K562 (cell line): ENCODE data around the gene SLC39A11. TPM values are rescaled to one million over a fixed set of nuclear protein-coding genes. Genes with fewer than 3 reads are reported as not detected.

Experiments used
- ATAC-seq: fragments of 200-7000 bp; cut with Tn5 transposase; 3 replicates; pipeline ENCODE4 v1.9.1; 2020; ENCODE audit warnings: moderate library complexity
- BruUV-seq: library from RNA; stranded (reverse); fragments of 400-500 nt; replicated peaks from 2 replicates; lab custom pipeline; 2021; lab: Mats Ljungman, UMichigan
- CTCF ChIA-PET: fragments of 300-600 bp; formaldehyde crosslinking; extraction: SDS; loops from one replicate; lab custom pipeline; 2021; ENCODE audit warnings: low intra/inter-chr PET ratio; lab: Yijun Ruan, JAX
- POLR2A ChIA-PET: fragments of 300-600, 350-650 bp; sonication (Branson Sonifier 250); formaldehyde crosslinking; extraction: SDS; loops from one replicate; lab custom pipeline; 2021; ENCODE audit warnings: antibody characterized with exemption, inconsistent platforms; lab: Yijun Ruan, JAX
- DNase-seq, 4 experiments: peaks; one replicate each; pipeline versions ENCODE4 v3.0.0 to v3.0.0-alpha.2; 2011 to 2018; ENCODE audit warnings: low spot score in 3 of 4, mixed read lengths in 3 of 4; ENCODE audit errors: extremely low read depth in 1 of 4
- FAIRE-seq: peaks from 2 replicates; lab custom pipeline; 2011; peaks lifted over from hg19 to GRCh38; lab: Jason Lieb, UNC
- H2AFZ ChIP-seq: 2 replicates; pipeline ENCODE4 v1.6.0; 2011; ENCODE audit warnings: low read depth, low read length, control low read depth, inconsistent platforms
- H3K27ac ChIP-seq: fragments of 200-600 bp; 3 replicates; pipeline ENCODE4 v1.8.0; 2011; ENCODE audit warnings: low read depth, mild to moderate bottlenecking, control low read depth, inconsistent platforms, low read length, moderate library complexity, mixed read lengths; ENCODE audit errors: extremely low read depth
- H3K27me3 ChIP-seq, 2 experiments: fragments of 300-600 bp in 1 of 2; 2 replicates in 1 of 2; 3 replicates in 1 of 2; pipeline versions ENCODE4 v1.6.0 to v1.8.0; 2011; ENCODE audit warnings: inconsistent platforms in 2 of 2, low read length in 2 of 2, mild to moderate bottlenecking in 1 of 2, mixed read lengths in 1 of 2, moderate library complexity in 1 of 2; ENCODE audit not compliant: control insufficient read depth in 2 of 2, insufficient read depth in 2 of 2
- H3K36me3 ChIP-seq: fragments of 300-600 bp; 3 replicates; pipeline ENCODE4 v1.8.0; 2011; ENCODE audit warnings: mild to moderate bottlenecking, low read length, inconsistent platforms; ENCODE audit not compliant: control insufficient read depth, insufficient read depth
- H3K4me1 ChIP-seq, 2 experiments: fragments of 200-600 bp in 1 of 2; replicated peaks in 1 of 2; 2 replicates in 1 of 2; 3 replicates in 1 of 2; pipeline versions ENCODE4 v1.5.1 to v1.8.0; 2011; ENCODE audit warnings: inconsistent platforms in 2 of 2, low read length in 2 of 2, mild to moderate bottlenecking in 1 of 2, mixed read lengths in 1 of 2, moderate library complexity in 1 of 2; ENCODE audit not compliant: control insufficient read depth in 2 of 2, insufficient read depth in 2 of 2
- H3K4me2 ChIP-seq: 2 replicates; pipeline ENCODE4 v1.6.1; 2011; ENCODE audit warnings: low read length, control low read depth, inconsistent platforms, mixed read lengths; ENCODE audit not compliant: insufficient read depth
- H3K4me3 ChIP-seq: fragments of 200-600 bp; sonication (generic), shearing (Covaris generic); 2 replicates; pipeline ENCODE4 v1.5.1; 2016; ENCODE audit warnings: control low read depth, inconsistent platforms
- H3K79me2 ChIP-seq: fragments of 200-600 bp; 3 replicates; pipeline ENCODE4 v1.8.0; 2011; ENCODE audit warnings: low read length, inconsistent platforms; ENCODE audit not compliant: control insufficient read depth, insufficient read depth
- H3K9ac ChIP-seq, 2 experiments: 2 replicates each; pipeline versions ENCODE4 v1.6.0 to v1.6.1; 2011; ENCODE audit warnings: low read depth in 2 of 2, low read length in 2 of 2, control low read depth in 1 of 2, inconsistent platforms in 1 of 2, mild to moderate bottlenecking in 1 of 2, mixed read lengths in 1 of 2; ENCODE audit not compliant: insufficient read depth in 1 of 2
- H3K9me1 ChIP-seq: one replicate; pipeline ENCODE4 v1.6.0; 2011; ENCODE audit warnings: inconsistent platforms, mild to moderate bottlenecking, low read length, moderate library complexity; ENCODE audit not compliant: control insufficient read depth, insufficient read depth
- H3K9me3 ChIP-seq: replicated peaks from 2 replicates; pipeline ENCODE4 v1.5.1; 2011; ENCODE audit warnings: low read depth, low read length, inconsistent platforms; ENCODE audit not compliant: control insufficient read depth, insufficient read depth
- H4K20me1 ChIP-seq: replicated peaks from 2 replicates; pipeline ENCODE4 v1.6.1; 2011; ENCODE audit warnings: low read length, inconsistent platforms, mixed read lengths; ENCODE audit not compliant: control insufficient read depth, insufficient read depth
- ARID1B ChIP-seq: fragments of 450-650 bp; IDR thresholded peaks from 2 replicates; pipeline ENCODE4 v1.6.1; 2016; ENCODE audit warnings: antibody characterized with exemption, mild to moderate bottlenecking, inconsistent platforms
- ATF7 ChIP-seq: fragments of 450-650 bp; IDR thresholded peaks from 2 replicates; pipeline ENCODE4 v1.7.1; 2014; ENCODE audit warnings: mild to moderate bottlenecking, moderate library complexity
- CBFA2T3 ChIP-seq: fragments of 450-650 bp; IDR thresholded peaks from 2 replicates; pipeline ENCODE4 v1.6.1; 2017
- CBX3 ChIP-seq, 2 experiments: IDR thresholded peaks; 1 replicate in 1 of 2; 2 replicates in 1 of 2; pipeline ENCODE4 v1.6.1; 2012; ENCODE audit warnings: inconsistent platforms in 2 of 2, low read length in 2 of 2, borderline replicate concordance in 1 of 2, control low read depth in 1 of 2
- CREM ChIP-seq: IDR thresholded peaks from 2 replicates; pipeline ENCODE4 v1.6.1; 2014; ENCODE audit warnings: antibody characterized with exemption, low read depth
- CTBP1 ChIP-seq: fragments of 450-650 bp; IDR thresholded peaks from 2 replicates; pipeline ENCODE4 v1.6.1; 2016; ENCODE audit warnings: borderline replicate concordance
- FOXM1 ChIP-seq, 2 experiments: fragments of 450-650 bp in 1 of 2; sonication (generic) in 1 of 2; formaldehyde crosslinking in 1 of 2; IDR thresholded peaks; 2 replicates each; pipeline versions ENCODE4 v1.6.1 to v1.9.0; 2017 to 2022; ENCODE audit warnings: low read depth in 2 of 2, mild to moderate bottlenecking in 2 of 2, missing genetic modification reagents in 1 of 2, moderate library complexity in 1 of 2
- JUN ChIP-seq, 2 experiments: sonication (generic) in 1 of 2; formaldehyde crosslinking in 1 of 2; IDR thresholded peaks; 2 replicates each; pipeline versions ENCODE4 v1.6.1 to v1.8.0; 2012 to 2022; ENCODE audit warnings: borderline replicate concordance in 2 of 2, mild to moderate bottlenecking in 2 of 2, improper control_type of control experiment in 1 of 2, low read depth in 1 of 2, low read length in 1 of 2, missing genetic modification reagents in 1 of 2
- JUND ChIP-seq, 2 experiments: IDR thresholded peaks; 2 replicates in 1 of 2; 3 replicates in 1 of 2; pipeline ENCODE4 v1.6.1; 2011; ENCODE audit warnings: borderline replicate concordance in 2 of 2, low read depth in 2 of 2, low read length in 2 of 2, improper control_type of control experiment in 1 of 2, missing biosample characterization in 1 of 2, missing genetic modification characterization in 1 of 2, missing genetic modification reagents in 1 of 2
- KAT2B ChIP-seq: IDR thresholded peaks from one replicate; pipeline ENCODE4 v1.6.1; 2012; ENCODE audit warnings: low read depth, mild to moderate bottlenecking, control low read depth, inconsistent platforms, low read length, moderate library complexity
- NR2C2 ChIP-seq, 2 experiments: fragments of 200-800 bp in 1 of 2; sonication (Bioruptor generic) in 1 of 2; sonication (generic) in 1 of 2; formaldehyde crosslinking in 1 of 2; IDR thresholded peaks; 2 replicates each; pipeline versions ENCODE4 v1.6.1 to v1.8.0; 2016 to 2022; ENCODE audit warnings: mild to moderate bottlenecking in 1 of 2, missing compliant biosample characterization in 1 of 2, missing genetic modification characterization in 1 of 2, missing genetic modification reagents in 1 of 2
- RCOR1 ChIP-seq, 2 experiments: IDR thresholded peaks; 2 replicates each; pipeline ENCODE4 v1.6.1; 2012; ENCODE audit warnings: low read depth in 2 of 2, low read length in 2 of 2, borderline replicate concordance in 1 of 2, improper control_type of control experiment in 1 of 2
- RFX1 ChIP-seq: fragments of 450-650 bp; IDR thresholded peaks from 2 replicates; pipeline ENCODE4 v1.6.1; 2016; ENCODE audit warnings: mild to moderate bottlenecking, moderate library complexity
- SLC30A9 ChIP-seq: fragments of 250-450 bp; sonication (Bioruptor Pico); IDR thresholded peaks from 2 replicates; pipeline ENCODE4 v1.8.0; 2022; ENCODE audit warnings: mild to moderate bottlenecking, moderate library complexity
- TEAD4 ChIP-seq, 2 experiments: sonication (generic) in 1 of 2; formaldehyde crosslinking in 1 of 2; IDR thresholded peaks; 2 replicates each; pipeline versions ENCODE4 v1.6.1 to v1.8.0; 2012 to 2022; ENCODE audit warnings: borderline replicate concordance in 1 of 2, inconsistent platforms in 1 of 2, low read length in 1 of 2, mild to moderate bottlenecking in 1 of 2, missing genetic modification reagents in 1 of 2
- ZNF184 ChIP-seq: sonication (generic); formaldehyde crosslinking; IDR thresholded peaks from 2 replicates; pipeline ENCODE4 v1.5.0; 2020; ENCODE audit warnings: missing genetic modification reagents
- ZNF699 ChIP-seq: fragments of 250-450 bp; sonication (Bioruptor Pico); IDR thresholded peaks from 2 replicates; pipeline ENCODE4 v1.8.0; 2021; ENCODE audit warnings: mild to moderate bottlenecking, moderate library complexity; ENCODE audit not compliant: insufficient replicate concordance
- WGBS: fragments of 100-300 bp; shearing (Covaris generic); methylation state at CpG from one replicate; pipeline ENCODE4 v1.1.6; 2016; ENCODE audit warnings: low coverage, mixed read lengths; ENCODE audit not compliant: insufficient coverage; ENCODE audit errors: missing lambda C conversion rate; 5-methylcytosine and 5-hydroxymethylcytosine counted together
- in situ Hi-C: fragments of 300-500 bp; cut with MboI; formaldehyde crosslinking; loops from 4 replicates; pipeline ENCODE4 v1.15.0; 2018; ENCODE audit warnings: inconsistent platforms, mixed read lengths
- intact Hi-C: fragments of 100-400 bp; cut with micrococcal nuclease; formaldehyde crosslinking; loops from 2 replicates; pipeline ENCODE4 v1.14.2; 2022
- polyA plus RNA-seq, 8 experiments: library from polyadenylated mRNA; depleted of rRNA in 4 of 8; stranded (reverse) in 5 of 8; unstranded in 3 of 8; fragments of >200 nt; fragmentation: Nextera tagmentation in 2 of 8; fragmentation: Illumina TruSeq in 1 of 8; extraction: Ambion mirVana in 2 of 8; extraction: Trizol in 1 of 8; gene quantifications; 2 replicates each; pipeline versions ENCODE4 v1.2.1 to v1.2.3, GENCODE V29; 2011 to 2014; ENCODE audit warnings: inconsistent platforms in 1 of 8, missing spikeins in 1 of 8
- total RNA-seq, 7 experiments: library from RNA; depleted of rRNA in 6 of 7; stranded (reverse); fragments of >200 nt in 6 of 7; fragmentation: Illumina TruSeq in 2 of 7; extraction: Trizol in 2 of 7; gene quantifications; 2 replicates each; pipeline versions ENCODE4 v1.2.1 to v1.2.3, GENCODE V29; 2011 to 2021; ENCODE audit warnings: low replicate concordance in 1 of 7
- TF ChIP-seq, protein P1 (sequence below), 2 experiments: fragments of 450-650 bp in 1 of 2; sonication (generic) in 1 of 2; formaldehyde crosslinking in 1 of 2; IDR thresholded peaks in 1 of 2; conservative IDR thresholded peaks in 1 of 2; 2 replicates each; pipeline versions ENCODE4 v1.6.1 to v1.8.1; 2016 to 2023; ENCODE audit warnings: mild to moderate bottlenecking in 2 of 2, moderate library complexity in 2 of 2, inconsistent platforms in 1 of 2, missing genetic modification reagents in 1 of 2

The SLC39A11 gene
- total and polyA plus RNA-seq, 9 of the 15 experiments (the other 6 are each of a cell fraction or from before 2014, with no cell fraction given) = 10.5 to 26.4 (median 13.4) TPM

DNA sequence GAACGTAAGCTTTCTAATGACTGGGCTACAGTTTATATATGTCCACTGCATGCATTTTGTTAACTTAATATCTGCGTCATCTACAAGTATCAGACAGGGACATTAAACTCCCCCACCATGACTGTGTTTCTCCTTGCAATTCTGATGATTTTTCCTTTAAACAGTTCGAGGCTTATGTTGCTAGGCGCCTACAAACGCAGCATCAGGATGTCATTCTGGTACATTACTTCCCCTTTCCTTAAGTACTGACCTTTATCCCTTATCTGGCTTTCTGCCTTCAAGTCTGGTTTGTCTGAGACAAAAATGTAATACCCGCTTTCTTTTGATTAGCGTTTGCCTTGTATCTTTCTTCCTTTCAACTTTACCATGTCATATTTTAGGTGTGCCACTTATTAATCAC, 362.4 kb downstream of the SLC39A11 start:
- H3K4me2 ChIP-seq = no peak overlapping the region
- H3K4me1 ChIP-seq = 0 out of 5 replicates have a peak, but pooled peaks cover 0 to 2% of the 10 kb centered on the region in 2 experiments
- ATAC-seq (no peak), FAIRE-seq (peak; percentile 75), DNase-seq (peak in 2 of 4 experiments; percentile 30 to 44)
- H3K4me3 ChIP-seq = no peak overlapping the region
- H3K79me2 ChIP-seq = no peaks in the 10 kb centered on the region
- no peaks in the 10 kb centered on the region; the same call in 1 of the 2 replicates for H4K20me1 ChIP-seq
- no peaks in the 10 kb centered on the region for H3K9me1 ChIP-seq
- in situ Hi-C loops = no loop called here
- H3K9me3 ChIP-seq = no peaks in the 10 kb centered on the region
- H3K27me3 ChIP-seq = no peaks in the 10 kb centered on the region
- intact Hi-C loops = no loop called here
- no peak overlapping the region for H3K9ac ChIP-seq
- no TSS peak for BruUV-seq
- no peak overlapping the region for H2AFZ ChIP-seq
- ChIA-PET CTCF (interaction anchor here (0.8 kb wide), 1 partner anchor 215 kb away, joined by 3 read pairs; no protein-coding TSS in a partner anchor), POLR2A (no interaction called here)
- H3K27ac ChIP-seq = no peak overlapping the region
- 19% methylated on average over 7 of the region's 7 CpGs for whole genome bisulfite sequencing
- TF ChIP-seq ARID1B (0 out of 2 replicates have a peak, but pooled peaks have one; percentile 21), CBFA2T3 (peak; percentile 32), JUND (IDR thresholded peaks at IDR 0.05; ENCODE audit: borderline replicate concordance, low read depth, low read length) (peak; percentile 77), JUND (tag; IDR thresholded peaks at IDR 0.05; ENCODE audit: borderline replicate concordance, low read depth, low read length) (peak; percentile 85), ZNF184 (no peak), TEAD4 (IDR thresholded peaks at IDR 0.05; ENCODE audit: low read length) (peak; percentile 11; the same call in 1 of the 2 replicates), TEAD4 (CRISPR knock-in tag; IDR thresholded peaks at IDR 0.05; ENCODE audit: borderline replicate concordance) (no peak), JUN (IDR thresholded peaks at IDR 0.05; ENCODE audit: borderline replicate concordance, low read depth, low read length) (peak; percentile 43; the same call in 1 of the 2 replicates), JUN (CRISPR knock-in tag; IDR thresholded peaks at IDR 0.05; ENCODE audit: borderline replicate concordance) (no peak), SLC30A9 (CRISPR knock-in tag) (no peak), CTBP1 (peak; percentile 68), CREM (peak; percentile 54), CBX3 (IDR thresholded peaks at IDR 0.05; ENCODE audit: borderline replicate concordance in 1 of 2, low read length in 2 of 2) (no peak), ATF7 (peak; percentile 90), NR2C2 (CRISPR knock-in tag; IDR thresholded peaks at IDR 0.05) (no peak), NR2C2 (tag; IDR thresholded peaks at IDR 0.05) (peak; percentile 35; the same call in 1 of the 2 replicates), KAT2B (no peak), RCOR1 (IDR thresholded peaks at IDR 0.05; ENCODE audit: borderline replicate concordance in 1 of 2, low read depth in 2 of 2, low read length in 2 of 2) (peak in 1 of 2 experiments; percentile 62; a peak in 1 of 4 replicates), RFX1 (peak; percentile 78), FOXM1 (IDR thresholded peaks at IDR 0.05; ENCODE audit: low read depth) (no peak), FOXM1 (CRISPR knock-in tag; IDR thresholded peaks at IDR 0.05; ENCODE audit: low read depth) (no peak), ZNF699 (no peak)
- TF ChIP-seq, protein P1, sequence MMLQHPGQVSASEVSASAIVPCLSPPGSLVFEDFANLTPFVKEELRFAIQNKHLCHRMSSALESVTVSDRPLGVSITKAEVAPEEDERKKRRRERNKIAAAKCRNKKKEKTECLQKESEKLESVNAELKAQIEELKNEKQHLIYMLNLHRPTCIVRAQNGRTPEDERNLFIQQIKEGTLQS (IDR thresholded peaks at IDR 0.05) = peak; percentile 76
- TF ChIP-seq, protein P1 (CRISPR knock-in tag; conservative IDR thresholded peaks at IDR 0.05) = no peak
- H3K36me3 ChIP-seq = no peaks in the 10 kb centered on the region
